Immature natural killer cell (primary cell): Measurements from ENCODE around the gene EIF4E1B. TPM values are rescaled to one million over a fixed set of nuclear protein-coding genes. Genes with fewer than 3 reads are reported as not detected.
A peak's percentile ranks its signal among the peaks of the same experiment; 100 is the strongest.
"Not testable (repeated sequence)": the region's sequence is repeated elsewhere in the genome, so short reads cannot be mapped to it uniquely, and the experiment has no call there.

ENCODE experiments used
- DNase-seq, 3 donors: peaks; one replicate each; pipeline ENCODE4 v3.0.0; 2022; ENCODE audit warnings: mixed read lengths in 1 of 3
- H3K27ac Mint-ChIP-seq, 6 donors: one replicate each; pipeline ENCODE4 v1.8.0; 2020; ENCODE audit warnings: mixed read lengths in 6 of 6, mild to moderate bottlenecking in 5 of 6, inconsistent platforms in 4 of 6, moderate library complexity in 3 of 6
- H3K27me3 Mint-ChIP-seq, 3 donors: one replicate each; pipeline ENCODE4 v1.8.0; 2020 to 2021; ENCODE audit warnings: low read depth in 3 of 3, mild to moderate bottlenecking in 3 of 3, mixed read lengths in 3 of 3, moderate library complexity in 3 of 3, inconsistent platforms in 1 of 3
- H3K36me3 Mint-ChIP-seq, 3 donors: one replicate each; pipeline ENCODE4 v1.8.0; 2020; ENCODE audit warnings: mixed read lengths in 3 of 3, inconsistent platforms in 2 of 3, mild to moderate bottlenecking in 2 of 3
- H3K4me1 Mint-ChIP-seq, 2 donors: one replicate each; pipeline ENCODE4 v1.8.0; 2020; ENCODE audit warnings: inconsistent platforms in 2 of 2, mild to moderate bottlenecking in 2 of 2, mixed read lengths in 2 of 2, moderate library complexity in 1 of 2
- H3K4me3 Mint-ChIP-seq, 5 donors: one replicate each; pipeline ENCODE4 v1.8.0; 2020; ENCODE audit warnings: mild to moderate bottlenecking in 5 of 5, mixed read lengths in 5 of 5, inconsistent platforms in 3 of 5, moderate library complexity in 3 of 5
- H3K9me3 Mint-ChIP-seq, 6 donors: one replicate each; pipeline ENCODE4 v1.8.0; 2020; ENCODE audit warnings: mild to moderate bottlenecking in 6 of 6, mixed read lengths in 6 of 6, inconsistent platforms in 4 of 6, moderate library complexity in 3 of 6
- polyA plus RNA-seq, 3 donors: library from polyadenylated mRNA; unstranded; fragments of 300-500 nt; fragmentation: Illumina TruSeq; gene quantifications; one replicate each; pipeline ENCODE4 v1.2.3, GENCODE V29; 2021

EIF4E1B gene
- polyA plus RNA-seq, 3 donors from 2014 or later = not detected

DNA sequence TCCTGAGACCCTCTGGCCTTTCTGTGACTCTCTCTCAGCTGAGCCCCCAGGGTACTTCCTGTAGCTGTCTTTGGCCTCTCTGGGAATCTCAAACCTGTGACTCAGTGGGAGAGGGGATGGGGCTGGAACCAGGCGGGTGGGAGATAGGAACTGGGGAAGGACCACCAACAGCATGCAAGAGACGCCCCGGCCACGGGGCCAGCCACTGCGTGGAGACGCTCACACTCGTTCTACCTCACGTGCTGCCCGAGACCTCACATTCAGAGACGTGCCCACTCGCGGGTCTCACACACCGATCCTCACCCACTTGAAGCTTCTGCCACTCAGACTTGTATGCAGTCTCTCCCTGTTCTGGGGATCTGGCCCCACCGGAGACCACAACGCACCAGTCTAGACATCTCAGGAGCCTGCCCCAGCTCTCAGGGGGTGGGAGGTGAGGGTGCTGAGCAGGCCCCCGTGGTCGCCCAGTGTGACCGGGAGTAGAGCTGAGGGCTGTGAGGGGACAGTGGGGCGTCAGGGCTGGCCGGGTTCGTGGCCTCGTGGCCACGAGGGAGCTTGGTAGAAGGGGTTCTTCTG lies 34.3 kb upstream of the EIF4E1B start:
- H3K27ac Mint-ChIP-seq = no peak overlapping the region
- H3K36me3 Mint-ChIP-seq = no peaks in the 10 kb centered on the region
- peaks cover 7% of the 10 kb centered on the region in 2 donors for H3K4me1 Mint-ChIP-seq
- peak overlapping the region; percentile 55 to 86 (median 78) for H3K4me3 Mint-ChIP-seq
- peaks cover 0 to 11% (median 6%) of the 10 kb centered on the region in 3 donors for H3K27me3 Mint-ChIP-seq
- H3K9me3 Mint-ChIP-seq = peaks cover 0 to 2% (median 0%) of the 10 kb centered on the region in 6 donors
- DNase-seq = no peak

DNA sequence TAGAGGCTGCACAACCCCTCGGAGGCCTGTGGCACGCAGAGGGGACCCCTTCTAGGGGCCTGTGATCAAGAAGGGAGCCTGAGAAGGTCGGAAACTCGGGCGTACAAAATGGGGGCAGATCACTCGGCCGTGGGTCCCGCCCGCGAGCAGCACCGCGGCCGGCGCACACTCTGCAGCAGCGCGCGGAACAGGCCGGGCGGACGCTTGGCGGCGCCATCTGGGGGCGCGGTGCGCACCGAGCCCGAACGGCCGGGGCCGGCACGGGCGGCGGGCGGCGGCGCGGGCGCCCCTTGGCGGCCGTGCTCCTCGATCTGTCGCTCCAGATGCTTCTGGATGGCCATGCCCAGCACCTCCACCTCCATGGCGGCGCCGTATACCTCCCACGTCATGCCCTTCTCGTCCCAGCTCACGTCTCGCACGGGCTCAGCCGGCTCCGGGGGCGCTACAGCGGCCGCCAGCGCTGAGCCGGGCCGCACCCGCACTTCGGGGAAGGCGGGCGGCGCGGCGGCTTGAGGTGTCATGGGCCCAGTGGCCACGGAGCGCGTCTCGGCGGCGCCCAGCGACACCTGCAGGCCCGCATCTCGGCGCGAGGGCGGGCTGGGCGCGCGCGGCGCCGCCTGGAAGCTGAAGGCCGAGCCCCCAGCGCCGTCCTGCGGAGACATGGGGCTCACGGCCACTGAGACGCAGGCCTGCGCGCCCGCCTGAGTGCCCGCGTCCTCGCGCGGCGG lies 33.6 kb upstream of the EIF4E1B start:
- Mint-ChIP-seq H3K27me3 (peaks cover 0 to 11% (median 6%) of the 10 kb centered on the region in 3 donors), H3K9me3 (peaks cover 0 to 2% (median 0%) of the 10 kb centered on the region in 6 donors), H3K27ac (no peak overlapping the region)

DNA sequence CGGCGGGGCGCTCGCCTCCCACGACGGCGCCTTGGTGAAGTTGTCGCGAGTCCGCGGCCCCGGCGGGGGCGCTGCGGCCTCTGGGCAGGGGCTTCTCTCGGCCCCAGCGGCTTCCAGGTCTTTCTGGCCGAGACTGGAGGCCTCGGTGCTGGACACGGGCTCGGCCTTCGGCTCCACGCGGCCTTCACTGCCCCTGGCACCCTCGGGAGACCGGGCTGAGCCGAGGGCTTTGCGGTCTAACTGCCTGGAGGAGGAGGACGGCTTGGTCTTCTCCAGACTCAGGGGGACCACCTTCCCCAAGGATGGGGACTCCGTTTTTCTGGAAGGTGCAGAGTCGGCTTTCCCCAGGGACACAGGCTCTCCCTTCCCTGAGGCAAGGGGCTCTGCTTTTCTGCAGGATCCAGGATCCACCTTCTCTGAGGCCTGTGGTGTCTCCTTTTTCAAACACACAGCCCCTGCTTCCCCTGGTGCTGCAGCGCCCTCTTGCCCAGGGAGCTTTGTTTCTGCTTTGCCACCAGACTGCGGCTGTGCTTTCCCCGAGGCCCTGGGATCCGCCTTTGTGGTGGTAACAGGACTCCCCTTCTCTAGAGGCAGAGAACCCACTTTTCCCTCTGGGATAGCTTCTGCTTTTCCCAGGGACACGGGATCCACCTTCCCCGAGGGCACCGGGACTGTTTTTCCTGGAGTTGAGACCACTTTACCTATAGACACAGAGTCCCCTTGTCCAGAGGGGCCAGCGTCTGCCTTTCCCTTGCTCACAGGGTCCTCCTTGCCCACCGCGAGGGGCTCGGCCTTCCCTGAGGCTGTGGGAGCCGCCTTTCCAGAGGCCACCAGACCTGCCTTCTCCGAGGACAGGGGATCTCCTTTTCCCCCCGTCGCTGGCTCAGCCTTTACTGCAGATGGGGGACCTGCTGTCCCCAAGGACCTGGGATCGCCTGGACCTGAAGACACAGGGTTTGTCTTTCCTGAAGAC lies 32.8 kb upstream of the EIF4E1B start:
- Mint-ChIP-seq H3K4me3 (peak overlapping the region; percentile 18 to 60 (median 46)), H3K27ac (no peak overlapping the region), H3K9me3 (peaks cover 0 to 2% (median 0%) of the 10 kb centered on the region in 6 donors), H3K36me3 (no peaks in the 10 kb centered on the region), H3K4me1 (peaks cover 7% of the 10 kb centered on the region in 2 donors), H3K27me3 (peaks cover 0 to 15% (median 6%) of the 10 kb centered on the region in 3 donors)
- DNase-seq = no peak

More for the DNA sequence above, 33.6 kb upstream of the EIF4E1B start:
- no peaks in the 10 kb centered on the region for H3K36me3 Mint-ChIP-seq
- H3K4me1 Mint-ChIP-seq = peaks cover 7% of the 10 kb centered on the region in 2 donors
- peak overlapping the region; percentile 55 to 86 (median 78) for H3K4me3 Mint-ChIP-seq
- peak; percentile 45 to 57 (median 55) for DNase-seq

DNA sequence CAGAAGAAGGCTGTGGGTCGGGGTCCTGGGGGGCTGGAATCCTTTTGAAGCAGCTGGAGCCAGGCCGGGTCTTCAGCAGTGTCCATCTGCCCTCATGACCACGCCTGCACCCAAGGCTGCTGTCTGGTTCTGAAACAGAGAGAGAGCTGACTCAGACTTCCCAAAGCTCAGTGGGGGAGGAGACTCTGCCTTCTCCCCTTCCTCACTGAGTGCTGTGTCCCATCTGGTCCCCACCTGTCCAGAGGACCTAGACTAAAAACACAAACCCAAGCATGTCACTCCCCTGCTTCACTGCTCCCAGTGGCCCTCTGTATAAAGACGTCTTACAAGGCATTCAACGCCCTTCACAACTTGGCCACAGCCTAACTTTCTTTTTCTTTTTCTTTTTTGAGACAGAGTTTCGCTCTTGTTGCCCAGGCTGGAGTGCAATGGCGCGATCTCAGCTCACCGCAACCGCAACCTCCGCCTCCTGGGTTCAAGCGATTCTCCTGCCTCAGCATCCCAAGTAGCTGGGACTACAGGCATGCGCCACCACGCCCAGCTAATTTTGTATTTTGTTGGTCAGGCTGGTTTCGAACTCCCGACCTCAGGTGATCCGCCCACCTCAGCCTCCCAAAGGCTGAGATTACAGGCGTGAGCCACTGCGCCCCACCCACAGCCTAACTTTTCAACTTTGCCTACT lies 30.6 kb upstream of the EIF4E1B start:
- not testable (repeated sequence) for DNase-seq, H3K9me3 Mint-ChIP-seq, H3K4me1 Mint-ChIP-seq, H3K27ac Mint-ChIP-seq, H3K36me3 Mint-ChIP-seq, H3K4me3 Mint-ChIP-seq
- peaks cover 0 to 10% (median 4%) of the 10 kb centered on the region in 3 donors for H3K27me3 Mint-ChIP-seq

DNA sequence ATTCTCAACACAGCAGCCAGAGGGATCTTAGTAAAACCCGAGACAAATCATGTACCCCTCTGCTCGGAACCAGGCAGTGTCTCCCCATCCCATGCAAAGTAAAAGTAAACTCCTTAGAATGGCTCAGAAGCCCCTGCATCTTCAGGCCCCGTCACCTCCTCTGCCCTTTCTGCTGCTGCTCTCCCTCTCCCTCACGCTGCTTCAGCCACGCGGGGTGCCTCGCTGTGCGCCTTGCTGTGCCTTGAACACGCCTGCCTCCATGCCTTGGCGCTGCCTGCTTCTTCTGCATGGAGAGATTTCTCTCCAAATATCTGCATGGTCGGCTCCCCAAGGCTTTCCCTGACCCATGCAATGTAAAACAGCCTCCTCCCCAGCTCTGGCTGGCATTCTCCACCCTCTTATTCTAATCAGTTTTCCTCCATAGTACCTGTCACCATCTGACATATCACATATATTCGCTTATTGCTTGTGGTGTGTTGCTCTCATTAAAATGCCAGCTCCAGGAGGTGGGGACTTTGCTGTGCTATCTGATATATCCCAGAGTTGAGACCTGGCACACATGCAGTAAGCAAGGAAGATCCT lies 28.5 kb upstream of the EIF4E1B start:
- peaks cover 0 to 7% (median 4%) of the 10 kb centered on the region in 3 donors for H3K27me3 Mint-ChIP-seq
- no peaks in the 10 kb centered on the region for H3K36me3 Mint-ChIP-seq
- no peak for DNase-seq
- no peak overlapping the region for H3K27ac Mint-ChIP-seq
- no peaks in the 10 kb centered on the region for H3K9me3 Mint-ChIP-seq
- no peak overlapping the region for H3K4me3 Mint-ChIP-seq
- peaks cover 0 to 1% of the 10 kb centered on the region in 2 donors for H3K4me1 Mint-ChIP-seq

DNA sequence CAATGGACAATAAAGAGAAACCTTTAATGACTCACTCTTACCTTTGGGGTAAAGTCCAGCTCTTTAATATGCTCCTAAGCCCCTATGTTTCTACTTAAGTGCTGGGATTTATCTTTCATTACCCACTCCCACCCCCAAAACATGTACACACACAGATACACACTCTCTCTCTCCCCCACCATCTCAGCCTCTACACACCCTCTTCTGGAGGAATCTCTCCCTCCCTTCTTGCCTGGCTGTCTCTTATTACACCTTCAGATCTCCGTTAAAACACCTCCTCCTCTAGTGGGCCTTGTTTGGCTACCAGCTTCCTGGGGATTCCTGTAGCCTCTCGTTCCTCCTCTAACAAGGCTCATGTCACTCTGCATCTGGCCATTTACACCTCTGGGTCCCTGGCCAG lies 27.4 kb upstream of the EIF4E1B start:
- Mint-ChIP-seq H3K4me1 (peaks cover 0 to 1% of the 10 kb centered on the region in 2 donors), H3K27me3 (peaks cover 0 to 6% (median 4%) of the 10 kb centered on the region in 3 donors), H3K36me3 (no peaks in the 10 kb centered on the region), H3K9me3 (no peaks in the 10 kb centered on the region), H3K4me3 (no peak overlapping the region), H3K27ac (no peak overlapping the region)
- DNase-seq = no peak

DNA sequence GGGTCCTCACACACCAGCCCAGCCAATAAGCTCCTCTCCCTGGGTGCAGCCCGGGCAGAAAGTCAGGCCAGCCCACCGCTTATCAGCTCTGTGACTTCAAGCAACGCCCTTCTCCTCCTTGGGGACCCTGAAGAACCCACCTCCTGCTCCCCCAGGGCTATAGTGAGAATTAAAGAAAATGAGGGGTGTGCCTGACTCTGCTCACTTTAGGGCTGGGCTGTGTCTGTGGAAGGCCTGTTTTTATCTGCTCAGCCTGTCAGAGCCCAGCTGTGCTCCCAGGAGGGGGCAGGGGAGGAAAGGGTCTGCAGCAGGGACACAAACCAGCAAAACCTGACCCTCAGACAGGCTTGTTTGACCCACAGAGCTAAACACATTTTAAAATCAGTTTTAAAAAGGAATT lies 24.4 kb upstream of the EIF4E1B start:
- peaks cover 0 to 1% (median 0%) of the 10 kb centered on the region in 6 donors for H3K9me3 Mint-ChIP-seq
- H3K4me1 Mint-ChIP-seq = peaks cover 10 to 14% of the 10 kb centered on the region in 2 donors
- no peak overlapping the region for H3K4me3 Mint-ChIP-seq
- no peak for DNase-seq
- H3K36me3 Mint-ChIP-seq = no peaks in the 10 kb centered on the region
- H3K27ac Mint-ChIP-seq = no peak overlapping the region
- H3K27me3 Mint-ChIP-seq = peaks cover 6 to 15% (median 11%) of the 10 kb centered on the region in 3 donors

DNA sequence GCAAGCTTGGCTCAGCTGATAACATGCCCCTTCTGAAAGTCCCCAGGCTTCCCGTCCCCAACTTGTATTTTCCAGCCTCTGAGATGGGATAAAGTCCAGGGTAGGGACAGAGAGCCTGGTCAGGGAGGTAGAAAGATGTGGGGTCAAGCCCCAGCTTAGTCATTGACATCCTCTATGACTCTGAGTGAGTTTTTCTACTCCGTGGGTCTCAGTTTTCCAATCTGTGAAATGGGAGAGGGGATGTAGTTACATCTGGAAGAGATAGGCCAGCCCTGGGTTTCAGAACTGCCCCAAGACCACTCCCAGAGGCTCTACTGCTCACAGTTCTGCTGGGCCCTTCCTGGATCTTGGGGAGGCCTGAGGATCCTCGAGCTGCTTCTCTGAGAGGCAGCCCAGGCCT lies 23.6 kb upstream of the EIF4E1B start:
- no peak overlapping the region for H3K4me3 Mint-ChIP-seq
- no peak for DNase-seq
- peaks cover 0 to 1% (median 0%) of the 10 kb centered on the region in 6 donors for H3K9me3 Mint-ChIP-seq
- no peak overlapping the region for H3K27ac Mint-ChIP-seq
- peaks cover 6 to 20% (median 16%) of the 10 kb centered on the region in 3 donors for H3K27me3 Mint-ChIP-seq
- H3K36me3 Mint-ChIP-seq = no peaks in the 10 kb centered on the region
- peaks cover 10 to 15% of the 10 kb centered on the region in 2 donors for H3K4me1 Mint-ChIP-seq

DNA sequence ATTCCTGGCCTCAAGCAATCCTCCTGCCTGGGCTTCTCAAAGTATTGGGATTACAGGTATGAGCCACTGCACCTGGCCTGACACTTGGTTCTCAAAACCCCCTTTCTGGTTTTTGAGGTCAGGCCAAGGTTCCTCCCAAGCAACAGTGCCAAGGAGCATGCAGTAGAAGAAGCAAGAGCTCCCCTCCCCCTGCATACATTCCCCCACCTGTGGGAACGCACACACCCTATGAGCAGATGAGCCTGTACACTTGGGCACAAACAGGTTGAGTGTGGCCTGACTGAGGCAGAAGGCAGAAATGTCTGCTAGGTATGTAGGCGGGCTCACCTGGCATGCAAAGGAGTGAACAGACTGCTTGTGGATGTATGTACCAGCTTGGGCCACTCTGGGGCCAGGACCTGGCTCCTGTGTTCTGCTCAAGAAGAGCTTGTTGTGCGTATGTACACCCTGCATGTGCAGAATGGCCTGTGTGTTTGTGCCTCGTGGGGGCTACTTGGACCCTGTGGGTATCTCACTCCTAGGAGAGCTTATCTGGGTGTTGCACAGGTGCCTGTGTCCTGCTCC lies 22.3 kb upstream of the EIF4E1B start:
- Mint-ChIP-seq H3K27ac (no peak overlapping the region), H3K9me3 (peaks cover 0 to 1% (median 0%) of the 10 kb centered on the region in 6 donors), H3K27me3 (peaks cover 6 to 22% (median 20%) of the 10 kb centered on the region in 3 donors), H3K4me1 (peaks cover 10 to 15% of the 10 kb centered on the region in 2 donors), H3K36me3 (no peaks in the 10 kb centered on the region), H3K4me3 (peak overlapping the region; percentile 85 to 94 (median 87))
- no peak for DNase-seq

DNA sequence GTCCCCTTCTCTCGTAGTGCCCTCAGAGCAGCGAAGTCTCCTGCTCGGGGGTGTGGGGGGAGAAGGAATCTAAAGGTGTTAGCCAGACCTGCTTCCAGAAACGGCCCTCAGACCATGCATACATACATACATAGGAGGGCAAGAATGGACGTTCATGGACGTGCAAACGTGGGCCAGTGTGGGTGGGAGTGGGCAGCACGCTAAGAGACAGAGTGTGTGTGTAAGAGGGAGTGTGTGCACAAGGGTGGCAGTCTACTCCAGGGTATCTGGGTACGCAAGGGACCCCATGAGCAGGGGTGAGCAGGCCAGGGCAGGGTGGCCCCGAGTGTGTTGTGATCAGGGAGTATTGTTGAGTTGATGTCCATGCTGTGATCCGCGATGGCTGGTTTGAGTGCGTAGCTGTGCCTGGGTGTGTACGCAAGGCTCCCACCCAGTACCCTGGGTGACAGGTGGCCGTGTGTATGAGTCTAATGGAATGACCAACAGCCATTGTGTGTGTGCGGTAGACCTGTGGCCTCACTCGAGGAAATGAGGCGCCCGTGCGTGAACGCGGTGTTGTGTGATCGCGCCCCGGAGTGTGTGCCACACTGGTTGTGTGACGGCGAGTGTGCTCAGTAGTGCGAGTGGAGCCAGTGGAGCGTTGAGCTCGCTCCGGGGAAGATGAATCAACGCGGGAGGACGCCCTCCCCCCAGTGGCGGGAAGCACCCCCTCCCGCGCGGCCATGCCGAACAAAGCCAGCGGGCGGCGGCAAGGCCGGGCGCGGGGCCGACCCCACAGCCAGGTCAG lies 21.3 kb upstream of the EIF4E1B start:
- Mint-ChIP-seq H3K27ac (peak overlapping the region in 5 of 6 donors; percentile 20 to 75 (median 52)), H3K4me3 (peak overlapping the region; percentile 85 to 94 (median 87)), H3K36me3 (no peaks in the 10 kb centered on the region), H3K4me1 (peaks cover 10 to 15% of the 10 kb centered on the region in 2 donors), H3K9me3 (peaks cover 0 to 1% (median 0%) of the 10 kb centered on the region in 6 donors), H3K27me3 (peaks cover 7 to 26% (median 20%) of the 10 kb centered on the region in 3 donors)
- DNase-seq = no peak

DNA sequence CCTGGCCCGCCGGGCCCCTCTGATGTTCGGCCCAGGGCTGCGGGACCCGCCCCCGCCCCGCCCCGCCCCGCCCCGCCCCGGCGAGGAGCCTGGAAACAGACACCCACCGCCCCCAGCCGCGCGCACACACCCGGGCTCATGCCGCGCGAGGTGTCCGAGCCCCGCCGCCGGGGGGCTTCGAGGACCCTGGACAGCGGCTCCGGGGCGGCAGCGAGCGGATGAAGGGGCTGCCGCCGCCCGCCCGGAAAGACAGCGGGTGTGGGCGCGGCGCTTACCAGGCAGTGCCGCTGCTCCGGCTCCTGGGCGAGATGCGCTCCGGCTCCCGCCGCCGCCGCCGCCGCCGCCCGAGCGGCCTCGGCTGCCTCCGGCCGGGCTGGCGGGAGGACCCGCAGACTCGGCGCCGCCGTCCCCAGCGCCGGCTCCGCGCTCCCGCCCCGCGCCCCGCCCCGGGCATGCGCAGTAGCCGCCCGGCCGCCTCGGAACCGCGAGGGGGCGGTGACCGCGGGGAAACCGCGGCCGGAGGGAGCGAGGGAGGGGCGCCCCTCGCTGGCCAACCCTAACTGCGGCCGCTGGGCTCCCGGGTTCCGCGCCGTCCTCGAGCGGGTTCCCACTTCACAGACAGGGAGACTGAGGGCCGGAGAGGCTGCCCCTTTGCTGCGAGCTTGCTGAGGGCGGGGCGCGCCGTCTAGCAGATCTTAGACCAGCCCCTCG lies 20.6 kb upstream of the EIF4E1B start, which contains the start of gene GPRIN1:
GPRIN1 (minus strand) TSS at position 433 of the 711 bp plus-strand sequence. CDS start 10,322 bp downstream, outside the sequence.
- Mint-ChIP-seq H3K9me3 (peaks cover 0 to 1% (median 0%) of the 10 kb centered on the region in 6 donors), H3K36me3 (no peaks in the 10 kb centered on the region), H3K27me3 (peaks cover 8 to 28% (median 21%) of the 10 kb centered on the region in 3 donors), H3K27ac (peak within 1 kb of the TSS in 5 of 6 donors; percentile 20 to 75 (median 52)), H3K4me1 (peaks cover 10 to 15% of the 10 kb centered on the region in 2 donors), H3K4me3 (peak within 1 kb of the TSS; percentile 85 to 94 (median 87))
- peak; percentile 60 to 65 (median 64) for DNase-seq
